Mammary epithelial cell (primary cell): ENCODE measurements around the gene KBTBD6.

Experiments
- CTCF ChIP-seq, 2 donors: IDR thresholded peaks in 1 of 2; conservative IDR thresholded peaks in 1 of 2; 2 replicates each; pipeline ENCODE4 v1.5.1; 2011 to 2012; ENCODE audit warnings: inconsistent platforms in 2 of 2, low read length in 2 of 2, mild to moderate bottlenecking in 2 of 2, control low read depth in 1 of 2, low read depth in 1 of 2; ENCODE audit not compliant: insufficient read depth in 1 of 2; ENCODE audit errors: extremely low read depth in 1 of 2
- EZH2 ChIP-seq: IDR thresholded peaks from 2 replicates; pipeline ENCODE4 v1.6.1; 2012; ENCODE audit warnings: low read length, inconsistent platforms, borderline replicate concordance

GRCh38 chr13:41130356-41130755, 2.2 kb downstream of the KBTBD6 start:
- TF ChIP-seq CTCF (conservative IDR thresholded peaks at IDR 0.05 in 1 of 2, IDR thresholded peaks at IDR 0.05 in 1 of 2; ENCODE audit: extremely low read depth in 1 of 2, insufficient read depth in 1 of 2, low read depth in 1 of 2, low read length in 2 of 2), result no peak
- TF ChIP-seq EZH2, result no peak
